Measurements from ENCODE around the gene TP53TG3F. TPM values are rescaled to one million over a fixed set of nuclear protein-coding genes. Genes with fewer than 3 reads are reported as not detected.
"Not testable (repeated sequence)": the region's sequence is repeated elsewhere in the genome, so short reads cannot be mapped to it uniquely, and the experiment has no call there.

Gene TP53TG3F
- not detected for total RNA-seq (2021; fragmentation: NEBNext Ultra II Directional; extraction: Animal tissue kit (Norgen Biotek cat#: 25700))
- long read RNA-seq = 0 reads

GRCh38 chr16:33459312-33459711 is at the start of gene TP53TG3F:
Gene TP53TG3F (plus strand): TSS chr16:33459612. CDS start chr16:33459680, 68 bp downstream.
- H3K9me3 Mint-ChIP-seq; H3K27me3 Mint-ChIP-seq (ENCODE audit: insufficient read depth); DNase-seq; H3K4me3 Mint-ChIP-seq; H3K4me1 Mint-ChIP-seq (ENCODE audit: low read depth); H3K36me3 Mint-ChIP-seq (ENCODE audit: low read depth); H3K27ac Mint-ChIP-seq: not testable (repeated sequence)

DNA sequence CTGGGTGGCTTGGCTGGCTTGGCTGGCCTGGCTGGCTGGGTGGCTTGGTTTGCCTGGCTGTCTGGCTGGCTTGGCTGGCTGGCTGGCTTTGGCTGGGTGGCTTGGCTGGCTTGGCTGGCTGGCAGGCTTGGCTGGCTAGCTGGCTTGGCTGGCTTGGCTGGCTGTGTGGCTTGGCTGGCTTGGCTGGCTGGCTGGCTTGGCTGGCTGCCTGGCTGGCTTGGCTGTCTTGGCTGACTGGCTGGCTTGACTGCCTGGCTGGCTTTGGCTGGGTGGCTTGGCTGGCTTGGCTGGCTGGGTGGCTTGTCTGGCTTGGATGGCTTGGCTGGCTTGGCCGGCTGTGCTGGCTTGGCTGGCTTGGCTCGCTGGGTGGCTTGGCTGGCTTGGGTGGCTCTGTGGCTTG is 32.2 kb downstream of the TP53TG3F start:
- H3K4me1 Mint-ChIP-seq (ENCODE audit: low read depth); H3K27me3 Mint-ChIP-seq (ENCODE audit: insufficient read depth); H3K36me3 Mint-ChIP-seq (ENCODE audit: low read depth); H3K4me3 Mint-ChIP-seq; H3K9me3 Mint-ChIP-seq; DNase-seq; H3K27ac Mint-ChIP-seq: not testable (repeated sequence)

DNA sequence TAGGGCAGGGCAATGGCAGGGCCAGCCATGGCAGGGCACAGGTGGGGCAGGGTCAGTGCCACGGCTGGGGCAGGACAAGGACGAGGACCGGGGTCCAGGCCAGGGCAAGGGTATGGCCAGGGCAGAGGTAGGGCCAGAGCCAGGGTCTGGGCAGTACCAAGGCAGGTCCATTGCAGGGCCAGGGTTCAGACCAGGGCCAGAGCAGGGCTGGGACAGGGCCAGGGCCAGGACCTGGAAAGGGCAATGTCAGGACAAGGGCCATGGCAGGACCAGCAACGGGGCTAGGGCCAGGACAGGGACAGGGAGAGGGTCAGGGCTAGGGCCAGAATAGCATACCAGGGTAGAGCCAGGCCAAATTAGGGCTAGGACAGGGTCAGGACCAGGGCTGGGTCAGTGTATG is 47.8 kb downstream of the TP53TG3F start:
- DNase-seq; H3K27ac Mint-ChIP-seq; H3K9me3 Mint-ChIP-seq; H3K4me1 Mint-ChIP-seq (ENCODE audit: low read depth); H3K36me3 Mint-ChIP-seq (ENCODE audit: low read depth); H3K27me3 Mint-ChIP-seq (ENCODE audit: insufficient read depth); H3K4me3 Mint-ChIP-seq: not testable (repeated sequence)

GRCh38 chr16:33509070-33509469 is 49.7 kb downstream of the TP53TG3F start:
- DNase-seq; H3K4me3 Mint-ChIP-seq; H3K36me3 Mint-ChIP-seq (ENCODE audit: low read depth); H3K27ac Mint-ChIP-seq; H3K4me1 Mint-ChIP-seq (ENCODE audit: low read depth); H3K9me3 Mint-ChIP-seq; H3K27me3 Mint-ChIP-seq (ENCODE audit: insufficient read depth): not testable (repeated sequence)

GRCh38 chr16:33509906-33510305 is 50.5 kb downstream of the TP53TG3F start:
- not testable (repeated sequence) for H3K4me3 Mint-ChIP-seq; H3K36me3 Mint-ChIP-seq (ENCODE audit: low read depth); H3K4me1 Mint-ChIP-seq (ENCODE audit: low read depth)

More at GRCh38 chr16:33509906-33510305, 50.5 kb downstream of the TP53TG3F start:
- H3K9me3 Mint-ChIP-seq; H3K27me3 Mint-ChIP-seq (ENCODE audit: insufficient read depth); H3K27ac Mint-ChIP-seq; DNase-seq: not testable (repeated sequence)

Other genes with a start within 250 kb of the TP53TG3F start
- not detected for gene TP53TG3E, start 155.3 kb upstream of the TP53TG3F start, total RNA-seq (2021; fragmentation: NEBNext Ultra II Directional; extraction: Animal tissue kit (Norgen Biotek cat#: 25700))
- under 1 TPM in 3 of 6 experiments, not detected in 3; 0.21 to 0.28 (median 0.26) TPM for gene TP53TG3B, start 98.8 kb upstream of the TP53TG3F start, total RNA-seq (2021; fragmentation: NEBNext Ultra II Directional; extraction: Animal tissue kit (Norgen Biotek cat#: 25700))